H9 (cell line): ENCODE measurements around the gene RBM38. TPM values are rescaled to one million over a fixed set of nuclear protein-coding genes. Genes with fewer than 3 reads are reported as not detected.
"Not testable (repeated sequence)": the region's sequence is repeated elsewhere in the genome, so short reads cannot be mapped to it uniquely, and the experiment has no call there.

ENCODE experiments used
- DNase-seq: peaks from one replicate; pipeline ENCODE4 v3.0.0-alpha.2; 2017
- H2AFZ ChIP-seq: one replicate; pipeline ENCODE4 v1.6.1; 2013; ENCODE audit warnings: mild to moderate bottlenecking, low read length, control low read depth, moderate library complexity
- H2AK5ac ChIP-seq: 2 replicates; pipeline ENCODE4 v1.6.1; 2013; ENCODE audit warnings: low read length, control low read depth, mixed read lengths; ENCODE audit not compliant: insufficient read length
- H2BK120ac ChIP-seq: one replicate; pipeline ENCODE4 v1.6.1; 2013; ENCODE audit warnings: low read depth, mild to moderate bottlenecking, low read length, control low read depth, inconsistent platforms; ENCODE audit not compliant: poor library complexity, severe bottlenecking
- H2BK12ac ChIP-seq: 2 replicates; pipeline ENCODE4 v1.6.1; 2013; ENCODE audit warnings: low read length, control low read depth, mixed read lengths, low read depth; ENCODE audit not compliant: insufficient read length
- H2BK15ac ChIP-seq: 2 replicates; pipeline ENCODE4 v1.6.1; 2013; ENCODE audit warnings: low read depth, low read length, control low read depth
- H2BK20ac ChIP-seq: one replicate; pipeline ENCODE4 v1.6.1; 2013; ENCODE audit warnings: low read depth, mild to moderate bottlenecking, low read length, control low read depth, inconsistent platforms; ENCODE audit not compliant: poor library complexity, severe bottlenecking
- H2BK5ac ChIP-seq: 2 replicates; pipeline ENCODE4 v1.6.1; 2013; ENCODE audit warnings: low read length, control low read depth, mixed read lengths; ENCODE audit not compliant: insufficient read length
- H3K14ac ChIP-seq: 2 replicates; pipeline ENCODE4 v1.6.1; 2013; ENCODE audit warnings: low read length, control low read depth; ENCODE audit not compliant: insufficient read depth
- H3K18ac ChIP-seq: 2 replicates; pipeline ENCODE4 v1.6.1; 2013; ENCODE audit warnings: low read depth, mild to moderate bottlenecking, mixed read lengths, low read length, control low read depth; ENCODE audit not compliant: insufficient read length
- H3K23ac ChIP-seq: 2 replicates; pipeline ENCODE4 v1.6.1; 2013; ENCODE audit warnings: low read length, control low read depth, mixed read lengths, low read depth; ENCODE audit not compliant: insufficient read length
- H3K23me2 ChIP-seq: 2 replicates; pipeline ENCODE4 v1.6.1; 2013; ENCODE audit warnings: low read depth, mild to moderate bottlenecking, mixed read lengths, low read length, control low read depth; ENCODE audit not compliant: insufficient read length, poor library complexity, severe bottlenecking
- H3K27ac ChIP-seq: 2 replicates; pipeline ENCODE4 v1.5.1; 2013; ENCODE audit warnings: low read length, control low read depth, mixed read lengths, low read depth; ENCODE audit not compliant: insufficient read length
- H3K27me3 ChIP-seq: 2 replicates; pipeline ENCODE4 v1.6.1; 2013; ENCODE audit warnings: low read length, control low read depth, inconsistent platforms; ENCODE audit not compliant: insufficient read depth
- H3K4ac ChIP-seq: 2 replicates; pipeline ENCODE4 v1.6.1; 2013; ENCODE audit warnings: low read depth, mild to moderate bottlenecking, control low read depth, inconsistent platforms, low read length, moderate library complexity
- H3K4me1 ChIP-seq: 2 replicates; pipeline ENCODE4 v1.6.1; 2013; ENCODE audit warnings: low read length, control low read depth, inconsistent platforms; ENCODE audit not compliant: insufficient read depth
- H3K4me2 ChIP-seq: 2 replicates; pipeline ENCODE4 v1.6.1; 2013; ENCODE audit warnings: low read length, control low read depth, mixed read lengths; ENCODE audit not compliant: insufficient read length, insufficient read depth
- H3K56ac ChIP-seq: 2 replicates; pipeline ENCODE4 v1.6.1; 2013; ENCODE audit warnings: low read depth, mild to moderate bottlenecking, mixed read lengths, low read length, control low read depth; ENCODE audit not compliant: insufficient read length
- H3K79me1 ChIP-seq: 2 replicates; pipeline ENCODE4 v1.6.1; 2013; ENCODE audit warnings: low read depth, mild to moderate bottlenecking, moderate library complexity, low read length, control low read depth, inconsistent platforms; ENCODE audit not compliant: insufficient read depth, poor library complexity, severe bottlenecking
- H3K79me2 ChIP-seq: 2 replicates; pipeline ENCODE4 v1.6.1; 2013; ENCODE audit warnings: low read length, control low read depth, inconsistent platforms; ENCODE audit not compliant: insufficient read depth
- H3K9ac ChIP-seq: 2 replicates; pipeline ENCODE4 v1.6.1; 2013; ENCODE audit warnings: low read length, control low read depth, mixed read lengths; ENCODE audit not compliant: insufficient read length; ENCODE audit errors: extremely low read depth
- H3K9me3 ChIP-seq: one replicate; pipeline ENCODE4 v1.6.1; 2013; ENCODE audit warnings: low read depth, low read length, inconsistent platforms; ENCODE audit not compliant: control insufficient read depth
- H3T11ph ChIP-seq: one replicate; pipeline ENCODE4 v1.6.1; 2013; ENCODE audit warnings: mild to moderate bottlenecking, low read length, control low read depth, inconsistent platforms
- H4K20me1 ChIP-seq: one replicate; pipeline ENCODE4 v1.6.1; 2013; ENCODE audit not compliant: control insufficient read depth, insufficient read length, insufficient read depth
- H4K5ac ChIP-seq: 2 replicates; pipeline ENCODE4 v1.6.1; 2013; ENCODE audit warnings: low read depth, mild to moderate bottlenecking, mixed read lengths, low read length, control low read depth; ENCODE audit not compliant: insufficient read length
- H4K8ac ChIP-seq: replicated peaks from 2 replicates; pipeline ENCODE4 v1.6.1; 2013; ENCODE audit warnings: low read length, control low read depth, mixed read lengths, low read depth; ENCODE audit not compliant: insufficient read length
- H4K91ac ChIP-seq: 2 replicates; pipeline ENCODE4 v1.6.1; 2013; ENCODE audit warnings: low read depth, mild to moderate bottlenecking, moderate library complexity, mixed read lengths, low read length, control low read depth; ENCODE audit not compliant: insufficient read length
- H3K27ac Mint-ChIP-seq, 3 experiments: 2 replicates in 2 of 3; 3 replicates in 1 of 3; pipeline ENCODE4 v1.8.0; 2020 to 2021; ENCODE audit warnings: mixed read lengths in 3 of 3, mild to moderate bottlenecking in 1 of 3, moderate library complexity in 1 of 3
- H3K27me3 Mint-ChIP-seq: 2 replicates; pipeline ENCODE4 v1.8.0; 2021; ENCODE audit warnings: low read depth, mild to moderate bottlenecking, moderate library complexity, mixed read lengths
- H3K36me3 Mint-ChIP-seq, 3 experiments: 2 replicates in 2 of 3; 3 replicates in 1 of 3; pipeline ENCODE4 v1.8.0; 2020 to 2021; ENCODE audit warnings: low read depth in 3 of 3, mixed read lengths in 3 of 3; ENCODE audit not compliant: insufficient read depth in 1 of 3
- H3K4me1 Mint-ChIP-seq, 2 experiments: 2 replicates each; pipeline ENCODE4 v1.8.0; 2020; ENCODE audit warnings: mixed read lengths in 2 of 2
- H3K4me3 Mint-ChIP-seq, 2 experiments: 2 replicates in 1 of 2; 3 replicates in 1 of 2; pipeline ENCODE4 v1.8.0; 2020 to 2021; ENCODE audit warnings: mild to moderate bottlenecking in 2 of 2, mixed read lengths in 2 of 2, moderate library complexity in 1 of 2
- H3K9me3 Mint-ChIP-seq, 2 experiments: 2 replicates in 1 of 2; 3 replicates in 1 of 2; pipeline ENCODE4 v1.8.0; 2020; ENCODE audit warnings: mild to moderate bottlenecking in 2 of 2, mixed read lengths in 2 of 2, moderate library complexity in 1 of 2
- CTCF ChIP-seq: fragments of 200-600 bp; sonication (generic); conservative IDR thresholded peaks from 3 replicates; pipeline ENCODE4 v1.8.0; 2021; ENCODE audit warnings: antibody characterized with exemption, mild to moderate bottlenecking
- WGBS: extraction: QIAGEN DNeasy Blood & Tissue Kit; methylation state at CpG from one replicate; pipeline ENCODE4 v1.1.7; 2013; ENCODE audit warnings: missing lambda C conversion rate, low lambda C conversion rate, mixed read lengths; ENCODE audit not compliant: insufficient read length; ENCODE audit errors: extremely low coverage; 5-methylcytosine and 5-hydroxymethylcytosine counted together
- total RNA-seq: library from RNA; stranded (reverse); gene quantifications from 2 replicates; pipeline ENCODE4 v1.2.1, GENCODE V29; 2021

The RBM38 gene
- total RNA-seq, 1 experiment from 2014 or later, result 66.8 TPM

GRCh38 chr20:57417830-57418780 is 26.9 kb downstream of the RBM38 start:
- Histone ChIP-seq H4K91ac (no peak overlapping the region), H2AFZ (no peak overlapping the region), H3K4me2 (no peak overlapping the region), H3K4ac (no peak overlapping the region), H3K27me3 (no peaks in the 10 kb centered on the region), H2BK5ac (no peak overlapping the region), H2BK15ac (no peak overlapping the region), H3K23me2 (no peaks in the 10 kb centered on the region), H2BK20ac (no peak overlapping the region), H3K18ac (no peak overlapping the region), H4K8ac (no peak overlapping the region), H2AK5ac (no peak overlapping the region), H3K79me2 (no peaks in the 10 kb centered on the region), H4K5ac (no peak overlapping the region), H3K79me1 (no peaks in the 10 kb centered on the region), H3K14ac (no peak overlapping the region), H3K23ac (no peak overlapping the region), H3K9ac (no peak overlapping the region), H3K4me1 (no peaks in the 10 kb centered on the region), H3K27ac (no peak overlapping the region), H3K56ac (no peak overlapping the region), H3K9me3 (no peaks in the 10 kb centered on the region), H2BK12ac (no peak overlapping the region), H4K20me1 (no peaks in the 10 kb centered on the region), H2BK120ac (no peak overlapping the region), H3T11ph (no peak overlapping the region)
- no peak for DNase-seq
- Mint-ChIP-seq H3K4me1 (peaks cover 0 to 8% of the 10 kb centered on the region in 2 experiments; a peak in 2 of 4 replicates), H3K27ac (no peak overlapping the region; a peak in 1 of 7 replicates), H3K36me3 (no peaks in the 10 kb centered on the region), H3K9me3 (no peaks in the 10 kb centered on the region), H3K27me3 (peaks cover 1% of the 10 kb centered on the region), H3K4me3 (no peak overlapping the region)
- WGBS, result no CpG with 5 or more reads among the region's 17 CpGs
- no peak for TF ChIP-seq CTCF

GRCh38 chr20:57419479-57419878 is 28.3 kb downstream of the RBM38 start:
- H2BK20ac ChIP-seq, H3K27ac Mint-ChIP-seq: not testable (repeated sequence)
- WGBS, result no CpG with 5 or more reads among the region's 4 CpGs

More at GRCh38 chr20:57419479-57419878, 28.3 kb downstream of the RBM38 start:
- H3K23ac ChIP-seq, H3K23me2 ChIP-seq, H3K4me3 Mint-ChIP-seq, H2BK5ac ChIP-seq, H4K20me1 ChIP-seq, H2BK120ac ChIP-seq, H3K9me3 Mint-ChIP-seq, H3K4ac ChIP-seq, H3K27me3 ChIP-seq, H2AK5ac ChIP-seq, H2BK15ac ChIP-seq, H3T11ph ChIP-seq, H3K36me3 Mint-ChIP-seq, H3K56ac ChIP-seq, H3K4me1 ChIP-seq, H3K9me3 ChIP-seq, H3K4me2 ChIP-seq, H3K14ac ChIP-seq, H4K5ac ChIP-seq, H3K27ac ChIP-seq, H3K79me2 ChIP-seq, H3K4me1 Mint-ChIP-seq, H4K8ac ChIP-seq, H2BK12ac ChIP-seq, H3K27me3 Mint-ChIP-seq, H3K79me1 ChIP-seq, H3K18ac ChIP-seq, DNase-seq, H2AFZ ChIP-seq, H3K9ac ChIP-seq, H4K91ac ChIP-seq: not testable (repeated sequence)
